Loucy (cell line): ENCODE measurements around the gene HS6ST3.

Experiments used
- CTCF ChIP-seq: fragments of 200-600 bp; sonication (generic); conservative IDR thresholded peaks from 2 replicates; pipeline ENCODE4 v1.5.1; 2014; ENCODE audit warnings: mild to moderate bottlenecking, antibody characterized with exemption, low read length
- EZH2phosphoT487 ChIP-seq: fragments of 200-600 bp; IDR thresholded peaks from 2 replicates; pipeline ENCODE4 v1.6.1; 2018; ENCODE audit warnings: antibody characterized with exemption, mild to moderate bottlenecking, moderate library complexity, borderline replicate concordance

- TF ChIP-seq CTCF (no peak), EZH2phosphoT487 (no peak)
Measured at GRCh38 chr13:96093296-96094006, 3.5 kb downstream of the HS6ST3 start.
